HCEC 1CT (cell line): ENCODE data around the gene SIX5.
"Not testable (repeated sequence)": the region's sequence is repeated elsewhere in the genome, so short reads cannot be mapped to it uniquely, and the experiment has no call there.

Source experiments
- DNase-seq: peaks from one replicate; pipeline ENCODE4 v3.0.0-alpha.2; 2017

SIX5 gene

GRCh38 chr19:45752639-45753038, 16.4 kb downstream of the SIX5 start:
- DNase-seq: no peak

GRCh38 chr19:45751483-45751882, 17.6 kb downstream of the SIX5 start:
- not testable (repeated sequence) for DNase-seq

GRCh38 chr19:45747513-45747912, 21.5 kb downstream of the SIX5 start:
- no peak for DNase-seq

GRCh38 chr19:45746866-45747265, 22.2 kb downstream of the SIX5 start:
- DNase-seq: no peak

- DNase-seq: no peak
These were observed 23.4 kb downstream of the SIX5 start for GRCh38 chr19:45745606-45746005.

GRCh38 chr19:45742969-45743368, 26.1 kb downstream of the SIX5 start:
- DNase-seq: no peak

- DNase-seq: no peak
These were observed 29.3 kb downstream of the SIX5 start for GRCh38 chr19:45739498-45740439.

- DNase-seq: no peak
These were observed 35.8 kb downstream of the SIX5 start, which contains the start of gene MEIOSIN for GRCh38 chr19:45733160-45733810. MEIOSIN (plus strand) TSS chr19:45733439; CDS start chr19:45735377, 1,938 bp downstream.

- peak; percentile 99 for DNase-seq
These were observed 38.4 kb downstream of the SIX5 start, which contains the start of gene FBXO46 for GRCh38 chr19:45730368-45731288. FBXO46 (minus strand) TSS chr19:45730896; CDS start chr19:45713495, 17,401 bp downstream.

GRCh38 chr19:45729800-45730290, 39.2 kb downstream of the SIX5 start:
- DNase-seq: no peak

GRCh38 chr19:45728683-45729082, 40.4 kb downstream of the SIX5 start:
- DNase-seq: not testable (repeated sequence)

GRCh38 chr19:45720065-45720464, 49.0 kb downstream of the SIX5 start:
- DNase-seq: not testable (repeated sequence)

- DNase-seq: peak; percentile 10
These were observed 50.9 kb downstream of the SIX5 start for GRCh38 chr19:45717983-45718650.

- DNase-seq: peak; percentile 100
These were observed 51.7 kb downstream of the SIX5 start for GRCh38 chr19:45717131-45717982.

- peak; percentile 9 for DNase-seq
These were observed 52.5 kb downstream of the SIX5 start for GRCh38 chr19:45716359-45717130.

- DNase-seq: no peak
These were observed 53.9 kb downstream of the SIX5 start for GRCh38 chr19:45715139-45715538.
